NCI-H446 (cell line): ENCODE results near the gene TBCD.

ENCODE experiments used
- DNase-seq, 2 experiments: peaks; one replicate each; lab custom pipeline; 2025; lab: John Stamatoyannopoulos, UW

The TBCD gene

GRCh38 chr17:82810644-82811430 lies 59.0 kb downstream of the TBCD start:
- no peak for DNase-seq

- no peak for DNase-seq
These were observed 60.2 kb downstream of the TBCD start for GRCh38 chr17:82812058-82812457.

DNA sequence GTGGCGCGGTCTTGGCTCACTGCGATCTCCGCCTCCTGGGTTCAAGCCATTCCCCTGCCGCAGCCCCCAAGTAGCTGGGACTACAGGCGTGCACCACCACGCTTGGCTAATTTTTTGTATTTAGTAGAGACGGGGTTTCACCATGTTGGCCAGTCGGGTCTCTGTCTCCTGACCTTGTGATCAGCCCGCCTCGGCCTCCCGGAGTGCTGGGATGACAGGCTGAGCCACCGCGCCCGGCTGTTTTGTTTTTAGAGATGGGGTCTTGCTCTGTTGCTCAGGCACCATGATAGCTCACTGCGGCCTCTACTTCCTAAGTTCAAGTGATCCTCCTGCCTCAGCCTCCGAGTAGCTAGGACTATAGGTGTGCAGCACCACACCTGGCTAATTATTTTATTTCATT lies 60.7 kb downstream of the TBCD start:
- DNase-seq: no peak

- no peak for DNase-seq
These were observed 61.6 kb downstream of the TBCD start for GRCh38 chr17:82813299-82814051.

GRCh38 chr17:82814834-82815233 lies 63.0 kb downstream of the TBCD start:
- DNase-seq: no peak

DNA sequence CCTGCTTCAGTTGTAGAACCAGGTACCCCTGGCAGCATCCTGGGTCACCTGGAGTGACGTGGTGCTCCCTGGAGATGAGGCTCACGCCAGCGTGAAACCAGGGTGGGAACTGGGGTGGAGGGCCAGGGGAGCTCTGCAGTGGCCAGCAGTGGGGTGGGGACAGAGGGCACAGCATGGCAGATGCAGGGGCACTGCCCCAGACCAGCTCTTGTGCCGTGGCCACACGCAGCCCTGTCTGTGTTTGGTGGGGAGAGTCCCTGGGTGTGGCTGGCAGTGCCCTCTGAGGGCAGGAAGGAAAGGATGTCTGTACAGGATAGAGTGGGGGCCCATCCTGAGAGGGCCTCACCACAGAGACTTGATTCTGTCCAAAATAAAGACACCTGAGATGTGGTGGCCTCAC lies 63.5 kb downstream of the TBCD start:
- no peak for DNase-seq

GRCh38 chr17:82815790-82816305 lies 64.0 kb downstream of the TBCD start:
- DNase-seq: no peak

GRCh38 chr17:82816358-82816757 lies 64.5 kb downstream of the TBCD start:
- DNase-seq: no peak

- DNase-seq: no peak
These were observed 66.1 kb downstream of the TBCD start for GRCh38 chr17:82817947-82818346.

GRCh38 chr17:82820278-82821251 lies 68.7 kb downstream of the TBCD start:
- DNase-seq: no peak

- no peak for DNase-seq
These were observed 69.7 kb downstream of the TBCD start for GRCh38 chr17:82821554-82821953.

DNA sequence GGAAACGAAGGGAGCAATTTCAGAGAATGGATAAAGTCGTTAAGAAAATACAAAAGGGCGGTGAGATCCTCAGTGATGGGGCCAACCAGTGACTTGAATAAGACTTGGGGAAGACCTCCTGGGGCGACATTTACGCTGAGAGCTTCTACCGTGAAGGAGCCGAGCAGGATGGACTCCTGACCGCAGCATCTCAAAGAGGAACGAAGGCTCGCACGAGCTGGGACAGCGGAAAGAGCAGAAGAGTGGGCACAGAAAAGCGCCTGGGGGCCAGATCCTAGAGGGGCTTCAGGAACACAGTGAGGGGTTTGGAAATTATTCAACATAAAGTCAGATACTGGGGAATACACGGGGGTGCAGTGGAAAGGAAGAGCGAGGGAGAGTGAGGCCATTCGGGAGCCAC lies 70.4 kb downstream of the TBCD start:
- no peak for DNase-seq

DNA sequence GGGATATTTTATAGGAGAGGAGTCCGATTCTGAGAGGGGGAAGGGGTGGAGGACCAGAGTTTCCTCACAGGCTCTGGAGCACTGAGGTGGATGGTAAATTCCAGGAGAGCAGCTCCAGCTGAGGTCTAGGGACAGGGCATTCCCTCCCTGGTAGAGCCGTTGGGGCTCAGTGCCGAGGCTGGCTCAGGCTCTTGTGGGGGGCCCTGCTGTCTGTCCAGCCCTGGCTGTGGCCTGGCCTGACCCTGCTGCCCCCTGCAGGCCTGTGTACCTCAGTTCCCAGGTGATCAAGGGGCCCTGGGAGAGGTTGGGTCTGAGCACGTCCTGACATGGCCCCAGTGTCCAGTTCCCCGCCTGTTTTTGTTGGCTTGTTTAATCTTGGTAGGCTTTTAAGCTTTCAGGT lies 71.1 kb downstream of the TBCD start:
- DNase-seq: no peak

DNA sequence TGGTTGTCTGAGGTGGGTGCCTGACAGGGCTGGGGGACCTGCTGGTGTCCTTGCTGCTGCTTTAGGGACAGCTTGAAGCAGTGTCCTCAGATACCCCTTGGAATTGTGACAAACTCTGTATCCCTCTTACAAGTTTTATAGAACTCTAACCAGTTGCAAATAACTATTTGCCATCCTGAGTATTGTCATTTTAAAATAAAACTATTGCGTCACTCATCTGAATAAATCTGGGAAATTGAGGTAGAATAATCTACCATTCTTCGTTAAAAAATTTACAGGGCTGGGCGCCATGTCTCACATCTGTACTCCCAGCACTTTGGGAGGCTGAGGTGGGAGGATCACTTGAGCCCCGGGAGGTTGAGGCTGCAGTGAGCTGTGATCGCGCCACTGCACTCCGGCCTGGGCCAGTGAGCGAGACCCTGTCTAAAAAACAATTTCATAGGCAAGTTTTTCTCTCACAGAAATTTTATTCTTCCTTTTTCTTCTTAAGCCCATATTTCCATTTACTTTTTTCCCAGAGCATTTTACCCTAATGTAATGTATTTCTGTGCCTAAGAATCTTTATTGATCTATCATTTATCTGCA lies 73.8 kb downstream of the TBCD start:
- DNase-seq: no peak

DNA sequence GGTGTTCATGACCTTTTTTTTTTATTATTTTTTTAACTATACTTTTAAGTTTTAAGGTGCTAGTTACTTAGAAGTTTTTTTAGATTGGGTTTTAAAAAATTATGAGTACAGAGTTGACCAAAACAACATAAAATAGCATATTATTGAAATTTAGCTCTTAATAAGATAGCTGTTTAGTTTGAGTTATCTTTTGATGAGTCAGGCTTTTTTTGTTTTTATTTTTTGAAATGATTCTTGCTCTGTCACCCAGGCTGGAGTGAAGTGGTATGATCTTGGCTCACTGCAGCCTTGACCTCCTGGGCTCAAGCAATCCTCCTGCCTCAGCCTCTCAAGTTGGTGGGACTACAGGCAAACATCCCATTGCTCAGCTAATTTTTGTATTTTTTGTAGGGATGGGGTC lies 74.3 kb downstream of the TBCD start:
- DNase-seq: no peak

GRCh38 chr17:82826956-82827355 lies 75.1 kb downstream of the TBCD start:
- DNase-seq: no peak

DNA sequence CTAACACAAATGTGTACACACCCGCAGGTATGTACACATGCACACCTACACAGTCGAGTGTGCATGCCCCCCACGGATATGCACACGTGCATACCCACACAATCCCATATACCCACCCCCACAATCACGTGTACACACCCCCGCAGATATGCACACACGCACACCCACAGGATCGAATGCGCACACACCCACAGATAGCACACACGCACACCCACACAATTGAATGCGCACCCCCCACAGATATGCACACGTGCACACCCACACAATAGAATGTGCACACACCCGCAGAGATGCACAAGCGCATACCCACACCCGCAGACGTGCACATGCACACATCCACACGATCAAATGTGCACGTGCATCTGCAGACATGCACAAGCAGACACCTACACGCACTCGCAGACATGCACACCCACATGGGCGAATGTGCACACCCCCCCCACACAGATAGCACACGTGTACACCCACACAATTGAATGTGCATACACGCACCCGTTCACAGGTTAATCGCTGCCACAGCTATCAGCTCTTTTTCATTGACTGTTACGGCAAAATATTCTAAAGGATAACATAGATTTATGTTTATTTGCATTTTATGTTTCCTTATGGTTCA lies 77.1 kb downstream of the TBCD start:
- DNase-seq: no peak

DNA sequence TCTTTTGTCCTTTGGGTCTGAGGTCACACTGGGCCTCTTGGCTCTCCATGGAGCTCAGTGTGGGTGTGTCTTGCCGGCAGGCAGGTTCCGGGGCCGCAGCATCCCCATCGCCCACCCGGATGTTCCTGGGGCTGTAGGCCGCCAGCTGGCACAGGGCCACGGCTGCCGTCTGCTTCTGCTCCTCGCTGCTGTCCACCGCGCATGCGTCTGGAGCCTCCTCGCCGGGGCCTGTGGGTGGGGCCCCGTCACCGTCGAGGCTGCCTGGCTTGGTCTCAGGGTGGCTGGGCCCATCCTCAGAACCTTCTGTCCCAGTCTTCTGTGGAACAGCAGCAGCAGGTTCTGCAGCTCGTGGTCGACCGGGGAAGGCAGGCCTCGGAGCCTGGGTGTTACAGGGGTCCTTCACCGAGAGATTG lies 78.4 kb downstream of the TBCD start:
- peak in 1 of 2 experiments; percentile 33 for DNase-seq

DNA sequence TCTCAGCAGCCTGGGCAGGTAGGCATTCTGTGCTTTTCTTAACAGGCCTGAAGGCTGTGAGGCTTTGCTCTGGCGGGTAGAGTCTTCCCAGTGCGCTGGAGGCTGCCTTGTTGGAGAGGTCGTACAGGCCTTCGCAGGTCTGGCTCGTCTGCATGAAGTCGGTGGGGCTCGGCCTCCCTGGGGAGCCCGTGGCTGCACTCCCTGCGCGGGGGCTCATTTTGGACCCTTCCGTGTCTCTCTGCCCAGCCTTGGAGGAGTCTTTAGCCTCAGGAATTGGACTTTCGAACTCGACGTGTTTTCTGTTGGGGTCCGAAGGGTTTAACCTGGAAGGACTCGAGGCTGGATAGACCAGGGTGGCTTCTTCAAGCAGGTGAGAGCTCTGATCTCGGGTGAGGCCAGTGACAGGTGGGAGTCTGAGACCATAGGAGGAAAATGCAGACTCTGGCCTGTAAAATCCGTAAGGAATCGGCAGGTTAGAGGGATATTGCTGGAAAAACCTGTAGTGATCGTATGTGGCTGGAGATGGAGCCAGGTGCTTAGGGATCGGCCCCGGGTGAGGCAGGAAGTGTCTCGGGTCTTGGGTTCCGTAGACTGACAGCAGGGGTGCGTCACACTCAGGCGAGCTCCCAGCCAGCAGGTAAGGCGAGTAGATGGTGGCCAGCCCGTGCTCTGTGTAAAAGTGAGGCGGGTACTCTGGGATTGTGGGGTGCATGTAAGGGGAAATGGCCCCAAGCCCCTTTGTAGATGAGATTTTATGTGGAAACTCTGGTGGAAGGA lies 79.4 kb downstream of the TBCD start:
- no peak for DNase-seq

- DNase-seq: no peak
These were observed 79.9 kb downstream of the TBCD start for GRCh38 chr17:82831818-82832200.

DNA sequence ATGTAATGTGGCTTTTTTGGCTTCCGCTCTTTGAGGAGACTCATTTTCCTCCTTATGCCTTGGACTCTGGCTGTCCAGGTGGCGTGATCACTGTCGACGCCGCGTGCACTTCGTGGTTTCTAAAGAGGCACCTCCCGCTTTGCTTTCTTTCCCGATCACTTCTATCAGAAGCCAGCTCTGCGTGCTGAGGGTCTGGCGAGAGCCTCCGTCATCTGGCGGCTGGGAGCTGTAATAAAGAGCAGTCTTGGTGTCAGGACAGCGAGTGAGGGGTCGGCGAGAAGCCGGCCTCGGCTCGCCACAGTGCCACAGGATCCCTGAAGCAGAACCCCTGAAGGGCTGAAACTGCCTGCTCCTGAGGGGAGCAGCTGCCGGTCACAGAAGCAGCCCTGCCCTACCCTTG lies 80.5 kb downstream of the TBCD start:
- DNase-seq: no peak
